ENCODE measurements around the gene ZFYVE21.

- no peak for TF ChIP-seq GATA2 (IDR thresholded peaks at IDR 0.05; ENCODE audit: low read depth, low read length)
- TF ChIP-seq GATA3 (IDR thresholded peaks at IDR 0.05; ENCODE audit: low read depth, low read length), result no peak
Observed at GRCh38 chr14:103734081-103734888, 18.7 kb downstream of the ZFYVE21 start.
